IMR-90 (cell line): Measurements from ENCODE around the gene EPSTI1. TPM values are rescaled to one million over a fixed set of nuclear protein-coding genes. Genes with fewer than 3 reads are reported as not detected.

ENCODE experiments used
- ATAC-seq: fragments of 200-7000 bp; cut with Tn5 transposase; 2 replicates; pipeline ENCODE4 v1.9.1; 2020; ENCODE audit warnings: low read depth, mild to moderate bottlenecking, moderate library complexity
- BruUV-seq: library from RNA; stranded (reverse); fragments of 400-500 nt; replicated peaks from 2 replicates; lab custom pipeline; 2021; lab: Mats Ljungman, UMichigan
- CTCF ChIA-PET: fragments of 300-600 bp; formaldehyde crosslinking; extraction: SDS; loops from one replicate; lab custom pipeline; 2021; ENCODE audit warnings: antibody characterized with exemption; lab: Yijun Ruan, JAX
- POLR2A ChIA-PET: fragments of 300-600 bp; sonication (Branson Sonifier 250); formaldehyde crosslinking; loops from one replicate; lab custom pipeline; 2022; ENCODE audit warnings: antibody characterized with exemption; ENCODE audit not compliant: unreplicated experiment; lab: Charles Lee
- DNase-seq: peaks from one replicate; pipeline ENCODE4 v3.0.0; 2013
- H2AFZ ChIP-seq: replicated peaks from 2 replicates; pipeline ENCODE3; 2013; ENCODE audit warnings: low read length, mild to moderate bottlenecking; ENCODE audit not compliant: poor library complexity
- H2AK5ac ChIP-seq: 2 replicates; pipeline ENCODE4 v1.6.1; 2013; ENCODE audit warnings: low read depth, low read length, inconsistent platforms
- H2AK9ac ChIP-seq: replicated peaks from 2 replicates; pipeline ENCODE3; 2013; ENCODE audit warnings: mild to moderate bottlenecking, low read depth, low read length, moderate library complexity; ENCODE audit not compliant: poor library complexity
- H2BK120ac ChIP-seq: 2 replicates; pipeline ENCODE4 v1.6.1; 2013; ENCODE audit warnings: low read depth, low read length, inconsistent platforms
- H2BK15ac ChIP-seq: 3 replicates; pipeline ENCODE4 v1.6.1; 2013; ENCODE audit warnings: low read depth, low read length, inconsistent platforms
- H2BK20ac ChIP-seq: 2 replicates; pipeline ENCODE4 v1.6.1; 2013; ENCODE audit warnings: low read depth, mild to moderate bottlenecking, inconsistent platforms, low read length, moderate library complexity
- H2BK5ac ChIP-seq: 2 replicates; pipeline ENCODE4 v1.6.1; 2013; ENCODE audit warnings: mild to moderate bottlenecking, low read depth, low read length, inconsistent platforms; ENCODE audit not compliant: poor library complexity, severe bottlenecking
- H3K14ac ChIP-seq: replicated peaks from 2 replicates; pipeline ENCODE4 v1.6.1; 2013; ENCODE audit warnings: low read depth, low read length, inconsistent platforms
- H3K18ac ChIP-seq: 2 replicates; pipeline ENCODE4 v1.6.1; 2013; ENCODE audit warnings: low read depth, low read length, control low read depth
- H3K23ac ChIP-seq: 2 replicates; pipeline ENCODE4 v1.6.1; 2013; ENCODE audit warnings: low read depth, low read length, inconsistent platforms
- H3K27ac ChIP-seq: 2 replicates; pipeline ENCODE4 v1.5.1; 2013; ENCODE audit warnings: mild to moderate bottlenecking, control low read depth, low read length; ENCODE audit not compliant: insufficient read depth
- H3K27me3 ChIP-seq: 2 replicates; pipeline ENCODE4 v1.6.1; 2013; ENCODE audit warnings: low read length; ENCODE audit not compliant: control insufficient read depth, insufficient read depth
- H3K36me3 ChIP-seq: 2 replicates; pipeline ENCODE4 v1.6.1; 2013; ENCODE audit warnings: low read length, mixed read lengths; ENCODE audit not compliant: control insufficient read depth, insufficient read depth
- H3K4ac ChIP-seq: 2 replicates; pipeline ENCODE4 v1.6.1; 2013; ENCODE audit warnings: low read depth, low read length, inconsistent platforms
- H3K4me1 ChIP-seq: 2 replicates; pipeline ENCODE4 v1.6.1; 2013; ENCODE audit warnings: low read length, mixed read lengths; ENCODE audit not compliant: control insufficient read depth, insufficient read depth
- H3K4me2 ChIP-seq: 2 replicates; pipeline ENCODE4 v1.6.1; 2013; ENCODE audit warnings: low read depth, mild to moderate bottlenecking, control low read depth, low read length, moderate library complexity
- H3K4me3 ChIP-seq: 2 replicates; pipeline ENCODE4 v1.5.1; 2013; ENCODE audit warnings: low read depth, mild to moderate bottlenecking, control low read depth, low read length, moderate library complexity; ENCODE audit not compliant: insufficient read depth
- H3K56ac ChIP-seq: 2 replicates; pipeline ENCODE4 v1.6.1; 2013; ENCODE audit warnings: low read length, inconsistent platforms; ENCODE audit not compliant: insufficient read depth; ENCODE audit errors: extremely low read depth
- H3K79me1 ChIP-seq, 2 experiments: 2 replicates each; pipeline ENCODE4 v1.6.1; 2013; ENCODE audit warnings: low read length in 2 of 2, inconsistent platforms in 1 of 2, low read depth in 1 of 2
- H3K9ac ChIP-seq: 2 replicates; pipeline ENCODE4 v1.6.1; 2013; ENCODE audit warnings: low read depth, low read length, control low read depth
- H3K9me1 ChIP-seq: 2 replicates; pipeline ENCODE4 v1.6.1; 2013; ENCODE audit warnings: low read length, inconsistent platforms; ENCODE audit not compliant: insufficient read depth
- H3K9me3 ChIP-seq: 2 replicates; pipeline ENCODE4 v1.6.1; 2013; ENCODE audit warnings: low read length; ENCODE audit not compliant: control insufficient read depth, insufficient read depth
- H4K20me1 ChIP-seq: 2 replicates; pipeline ENCODE4 v1.6.1; 2013; ENCODE audit warnings: low read length, inconsistent platforms; ENCODE audit not compliant: insufficient read depth
- H4K5ac ChIP-seq: 2 replicates; pipeline ENCODE4 v1.6.1; 2013; ENCODE audit warnings: mild to moderate bottlenecking, low read depth, low read length, control low read depth
- H4K8ac ChIP-seq, 2 experiments: 2 replicates each; pipeline ENCODE4 v1.6.1; 2013; ENCODE audit warnings: low read depth in 2 of 2, low read length in 2 of 2, control low read depth in 1 of 2, inconsistent platforms in 1 of 2
- H4K91ac ChIP-seq: 2 replicates; pipeline ENCODE4 v1.6.1; 2013; ENCODE audit warnings: low read depth, low read length, inconsistent platforms; ENCODE audit not compliant: insufficient read depth
- CTCF ChIP-seq: conservative IDR thresholded peaks from 2 replicates; pipeline ENCODE4 v1.5.1; 2012; ENCODE audit warnings: mild to moderate bottlenecking, low read depth, low read length, improper control_type of control experiment
- MAFK ChIP-seq: IDR thresholded peaks from 2 replicates; pipeline ENCODE4 v1.6.1; 2012; ENCODE audit warnings: low read depth, low read length, improper control_type of control experiment
- POLR2A ChIP-seq: IDR thresholded peaks from 2 replicates; pipeline ENCODE4 v1.6.1; 2012; ENCODE audit warnings: mild to moderate bottlenecking, low read depth, low read length
- RCOR1 ChIP-seq: IDR thresholded peaks from 2 replicates; pipeline ENCODE4 v1.6.1; 2012; ENCODE audit warnings: mild to moderate bottlenecking, low read length, improper control_type of control experiment; ENCODE audit not compliant: insufficient replicate concordance
- SMC3 ChIP-seq: fragments of 150-350 bp; IDR thresholded peaks from 2 replicates; pipeline ENCODE4 v1.6.1; 2016; ENCODE audit warnings: low read depth, mild to moderate bottlenecking, antibody characterized with exemption, low read length, moderate library complexity
- USF2 ChIP-seq: fragments of 150-350 bp; IDR thresholded peaks from 2 replicates; pipeline ENCODE4 v1.6.1; 2017; ENCODE audit warnings: mild to moderate bottlenecking, antibody characterized with exemption, low read length, low read depth
- WGBS, 2 experiments: methylation state at CpG; one replicate each; pipeline versions ENCODE4 v1.1.5 to v1.1.7; 2013; ENCODE audit warnings: missing lambda C conversion rate in 2 of 2; ENCODE audit not compliant: insufficient read length in 1 of 2; ENCODE audit errors: extremely low coverage in 2 of 2; 5-methylcytosine and 5-hydroxymethylcytosine counted together
- dilution Hi-C: fragments of 300-500 bp; cut with HindIII; formaldehyde crosslinking; loops from one replicate; pipeline ENCODE4 v1.14.3; 2018; ENCODE audit warnings: low sequenced_read_pairs; ENCODE audit not compliant: unreplicated experiment
- in situ Hi-C: fragments of 300-500 bp; cut with MboI; formaldehyde crosslinking; loops from 3 replicates; pipeline ENCODE4 v1.14.3; 2019; ENCODE audit warnings: low sequenced_read_pairs, inconsistent platforms, mixed read lengths
- intact Hi-C: fragments of 100-400 bp; cut with micrococcal nuclease; formaldehyde crosslinking; loops from 2 replicates; pipeline ENCODE4 v1.10.0; 2022
- polyA plus RNA-seq, 3 experiments: library from polyadenylated mRNA; depleted of rRNA; stranded (reverse); fragments of >200 nt; gene quantifications; 2 replicates each; pipeline ENCODE4 v1.2.3, GENCODE V29; 2012; ENCODE audit warnings: low replicate concordance in 1 of 3
- total RNA-seq: library from RNA; depleted of rRNA; stranded (reverse); fragments of >200 nt; gene quantifications from 2 replicates; pipeline ENCODE4 v1.2.3, GENCODE V29; 2012

EPSTI1 gene
- total and polyA plus RNA-seq, 2 of the 4 experiments (the other 2 are of a cell fraction): 0.90 to 1.6 TPM

GRCh38 chr13:42950181-42950580 is 41.9 kb downstream of the EPSTI1 start:
- intact Hi-C loops (no loop called here), in situ Hi-C loops (no loop called here), dilution Hi-C loops (no loop called here)
- no peak overlapping the region for H3K23ac ChIP-seq
- H3K36me3 ChIP-seq: no peaks in the 10 kb centered on the region
- no peak overlapping the region for H4K91ac ChIP-seq
- H2BK120ac ChIP-seq: no peak overlapping the region
- H4K5ac ChIP-seq: no peak overlapping the region
- WGBS, 2 experiments: 69% methylated on average over 2 of the region's 4 CpGs; no CpG with 5 or more reads in 1 of the 2 experiments
- no peaks in the 10 kb centered on the region for H3K4me1 ChIP-seq
- H3K9ac ChIP-seq: no peak overlapping the region
- no peak overlapping the region for H2AK9ac ChIP-seq
- no peak overlapping the region for H4K8ac ChIP-seq
- no peak overlapping the region for H3K27ac ChIP-seq
- no peaks in the 10 kb centered on the region for H4K20me1 ChIP-seq
- no peak overlapping the region for H2BK20ac ChIP-seq
- H3K4me2 ChIP-seq: no peak overlapping the region
- DNase-seq: no peak
- H3K79me1 ChIP-seq: no peaks in the 10 kb centered on the region
- no peak overlapping the region for H2BK15ac ChIP-seq
- no peak overlapping the region for H3K18ac ChIP-seq
- ChIA-PET POLR2A (no interaction called here), CTCF (interaction anchor here (0.9 kb wide), 1 partner anchor 66 kb away, joined by 3 read pairs; no protein-coding TSS in a partner anchor)
- BruUV-seq: no TSS peak
- no peak overlapping the region for H3K56ac ChIP-seq
- no peak overlapping the region for H3K14ac ChIP-seq
- ATAC-seq: no peak
- H3K4me3 ChIP-seq: no peak overlapping the region
- H2BK5ac ChIP-seq: no peak overlapping the region
- H3K4ac ChIP-seq: no peak overlapping the region
- TF ChIP-seq CTCF (no peak), SMC3 (no peak), USF2 (no peak), RCOR1 (no peak), POLR2A (no peak), MAFK (no peak)
- no peak overlapping the region for H2AK5ac ChIP-seq
- no peaks in the 10 kb centered on the region for H3K27me3 ChIP-seq
- no peaks in the 10 kb centered on the region; the same call in 1 of the 2 replicates for H3K9me1 ChIP-seq
- H2AFZ ChIP-seq: no peak overlapping the region
- H3K9me3 ChIP-seq: 0 out of 2 replicates have a peak, but pooled peaks cover under 1% of the 10 kb centered on the region
